Endothelial cell (in vitro differentiated cells): ENCODE results near the gene MMP27. TPM values are rescaled to one million over a fixed set of nuclear protein-coding genes. Genes with fewer than 3 reads are reported as not detected.

Experiments used
- DNase-seq: peaks from one replicate; pipeline ENCODE4 v3.0.0; 2021; ENCODE audit warnings: low spot score
- H3K27ac Mint-ChIP-seq: one replicate; pipeline ENCODE4 v1.8.0; 2021; ENCODE audit warnings: mixed read lengths, inconsistent platforms; ENCODE audit not compliant: unreplicated experiment
- H3K27me3 Mint-ChIP-seq: one replicate; pipeline ENCODE4 v1.8.0; 2021; ENCODE audit warnings: mild to moderate bottlenecking, moderate library complexity, mixed read lengths, inconsistent platforms; ENCODE audit not compliant: unreplicated experiment
- H3K36me3 Mint-ChIP-seq: one replicate; pipeline ENCODE4 v1.8.0; 2021; ENCODE audit warnings: mild to moderate bottlenecking, low read depth, mixed read lengths, inconsistent platforms; ENCODE audit not compliant: unreplicated experiment
- H3K4me1 Mint-ChIP-seq: one replicate; pipeline ENCODE4 v1.8.0; 2021; ENCODE audit warnings: mild to moderate bottlenecking, mixed read lengths, inconsistent platforms; ENCODE audit not compliant: unreplicated experiment
- H3K4me3 Mint-ChIP-seq: one replicate; pipeline ENCODE4 v1.8.0; 2021; ENCODE audit warnings: mild to moderate bottlenecking, mixed read lengths, inconsistent platforms; ENCODE audit not compliant: unreplicated experiment
- H3K9me3 Mint-ChIP-seq: one replicate; pipeline ENCODE4 v1.8.0; 2021; ENCODE audit warnings: mixed read lengths, inconsistent platforms; ENCODE audit not compliant: unreplicated experiment
- total RNA-seq: library from RNA; stranded (reverse); fragmentation: NEBNext Ultra II Directional; extraction: Animal tissue kit (Norgen Biotek cat#: 25700); gene quantifications from one replicate; pipeline ENCODE4 v1.2.1, GENCODE V29; 2021; ENCODE audit not compliant: unreplicated experiment
- TF ChIP-seq, protein P1 (sequence below): fragments of 200-600 bp; sonication (generic); IDR thresholded peaks from one replicate; pipeline ENCODE4 v1.5.0; 2021; ENCODE audit warnings: antibody characterized with exemption; ENCODE audit not compliant: unreplicated experiment

The MMP27 gene
- total RNA-seq, 1 donor from 2014 or later, result not detected

DNA sequence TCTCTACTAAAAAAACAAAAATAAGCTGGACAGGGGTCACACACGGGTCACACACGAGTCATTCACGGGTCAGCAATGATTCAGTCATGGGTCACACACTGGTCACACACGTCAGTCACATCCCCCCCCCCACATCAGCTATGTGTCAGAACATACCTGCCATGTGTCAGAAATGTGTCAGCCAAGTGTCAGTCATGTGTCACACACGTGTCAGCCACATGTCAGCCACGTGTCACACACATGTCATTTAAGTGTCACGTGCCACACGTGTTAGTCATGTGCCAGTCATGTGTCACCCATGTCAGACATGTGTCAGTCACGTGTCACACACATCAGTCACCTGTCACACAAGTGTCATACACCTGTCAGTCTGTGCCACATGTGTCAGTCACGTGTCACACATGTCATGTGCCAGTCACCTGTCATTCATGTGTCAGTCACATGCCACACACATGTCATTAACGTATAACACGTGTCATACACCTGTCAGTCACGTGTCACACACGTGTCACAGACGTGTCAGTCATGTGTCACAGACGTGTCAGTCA is 51.8 kb downstream of the MMP27 start:
- Mint-ChIP-seq H3K27ac (no peak overlapping the region), H3K36me3 (no peaks in the 10 kb centered on the region), H3K27me3 (no peaks in the 10 kb centered on the region), H3K4me1 (no peaks in the 10 kb centered on the region), H3K9me3 (no peaks in the 10 kb centered on the region), H3K4me3 (no peak overlapping the region)
- DNase-seq, result no peak
- TF ChIP-seq, protein P1, sequence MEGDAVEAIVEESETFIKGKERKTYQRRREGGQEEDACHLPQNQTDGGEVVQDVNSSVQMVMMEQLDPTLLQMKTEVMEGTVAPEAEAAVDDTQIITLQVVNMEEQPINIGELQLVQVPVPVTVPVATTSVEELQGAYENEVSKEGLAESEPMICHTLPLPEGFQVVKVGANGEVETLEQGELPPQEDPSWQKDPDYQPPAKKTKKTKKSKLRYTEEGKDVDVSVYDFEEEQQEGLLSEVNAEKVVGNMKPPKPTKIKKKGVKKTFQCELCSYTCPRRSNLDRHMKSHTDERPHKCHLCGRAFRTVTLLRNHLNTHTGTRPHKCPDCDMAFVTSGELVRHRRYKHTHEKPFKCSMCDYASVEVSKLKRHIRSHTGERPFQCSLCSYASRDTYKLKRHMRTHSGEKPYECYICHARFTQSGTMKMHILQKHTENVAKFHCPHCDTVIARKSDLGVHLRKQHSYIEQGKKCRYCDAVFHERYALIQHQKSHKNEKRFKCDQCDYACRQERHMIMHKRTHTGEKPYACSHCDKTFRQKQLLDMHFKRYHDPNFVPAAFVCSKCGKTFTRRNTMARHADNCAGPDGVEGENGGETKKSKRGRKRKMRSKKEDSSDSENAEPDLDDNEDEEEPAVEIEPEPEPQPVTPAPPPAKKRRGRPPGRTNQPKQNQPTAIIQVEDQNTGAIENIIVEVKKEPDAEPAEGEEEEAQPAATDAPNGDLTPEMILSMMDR, result no peak

DNA sequence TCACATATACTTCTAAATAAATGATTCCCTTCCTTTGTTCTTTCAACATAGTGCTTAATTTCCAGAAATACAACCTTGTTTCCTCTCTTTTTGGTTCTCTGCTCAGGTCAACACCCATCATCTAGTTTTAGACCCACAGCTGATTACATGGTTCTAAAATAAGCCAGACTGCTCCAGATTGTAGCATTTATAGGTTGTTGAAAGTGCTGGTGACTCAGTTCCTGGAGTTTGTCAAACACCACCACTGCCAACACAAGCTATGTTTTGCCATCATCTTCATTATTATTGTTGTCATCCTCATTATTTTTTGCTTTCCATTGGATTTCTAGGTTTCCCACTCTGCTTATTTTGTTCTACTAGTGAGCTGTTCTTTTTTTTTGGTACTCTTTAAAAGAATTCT is 58.1 kb downstream of the MMP27 start:
- no peaks in the 10 kb centered on the region for H3K27me3 Mint-ChIP-seq
- no peaks in the 10 kb centered on the region for H3K36me3 Mint-ChIP-seq
- H3K4me1 Mint-ChIP-seq, result no peaks in the 10 kb centered on the region
- H3K9me3 Mint-ChIP-seq, result no peaks in the 10 kb centered on the region
- H3K4me3 Mint-ChIP-seq, result no peak overlapping the region
- TF ChIP-seq, protein P1, result no peak
- DNase-seq, result no peak
- no peak overlapping the region for H3K27ac Mint-ChIP-seq

DNA sequence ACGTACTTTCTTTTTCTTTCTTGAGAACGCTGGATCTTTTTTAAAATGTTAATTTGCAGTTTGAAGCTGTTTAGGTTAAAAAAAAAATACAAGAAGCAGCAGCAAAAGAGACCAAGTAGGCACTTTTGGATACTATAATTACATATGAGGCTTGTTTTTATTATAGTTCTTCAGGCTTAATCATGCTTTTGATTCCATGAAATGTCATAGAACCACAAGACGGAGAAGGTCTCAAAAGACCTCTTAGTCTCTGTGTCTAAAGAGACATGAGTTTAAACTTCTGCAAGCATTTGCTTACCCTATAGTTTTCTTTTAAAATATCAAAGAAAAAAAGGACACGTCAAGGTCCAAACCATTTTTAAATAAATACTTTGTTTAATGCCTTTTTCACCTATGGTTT is 61.6 kb downstream of the MMP27 start:
- no peak overlapping the region for H3K4me3 Mint-ChIP-seq
- H3K36me3 Mint-ChIP-seq, result no peaks in the 10 kb centered on the region
- peaks cover 11% of the 10 kb centered on the region for H3K4me1 Mint-ChIP-seq
- H3K9me3 Mint-ChIP-seq, result no peaks in the 10 kb centered on the region
- TF ChIP-seq, protein P1, result no peak
- no peak for DNase-seq
- H3K27me3 Mint-ChIP-seq, result peaks cover 1% of the 10 kb centered on the region
- no peak overlapping the region for H3K27ac Mint-ChIP-seq

Other genes with a start within 250 kb of the MMP27 start
- not detected for gene MMP7, start 175.0 kb downstream of the MMP27 start, total RNA-seq
- gene MMP20, start 80.4 kb downstream of the MMP27 start, total RNA-seq, result not detected
- not detected for gene MMP8, start 19.2 kb upstream of the MMP27 start, total RNA-seq
- gene MMP10, start 74.9 kb upstream of the MMP27 start, total RNA-seq, result not detected
- gene MMP1, start 92.4 kb upstream of the MMP27 start, total RNA-seq, result not detected
- not detected for gene MMP3, start 137.8 kb upstream of the MMP27 start, total RNA-seq
- gene MMP12, start 169.2 kb upstream of the MMP27 start, total RNA-seq, result not detected
- gene MMP13, start 250.0 kb upstream of the MMP27 start, total RNA-seq, result not detected